OCI-LY3 (cell line): ENCODE data around the gene SCN8A.

Experiments
- EZH2phosphoT487 ChIP-seq: fragments of 200-600 bp; shearing (Covaris generic); IDR thresholded peaks from 2 replicates; pipeline ENCODE4 v1.6.1; 2018; ENCODE audit warnings: antibody characterized with exemption, mixed run types, low read depth
- TF ChIP-seq, protein P1 (sequence below): fragments of 200-600, 300-600 bp; sonication (generic); IDR thresholded peaks from 2 replicates; pipeline ENCODE4 v1.5.1; 2014; ENCODE audit warnings: antibody characterized with exemption, low read length, low read depth

GRCh38 chr12:51546097-51546496, 44.9 kb upstream of the SCN8A start:
- TF ChIP-seq, protein P1, sequence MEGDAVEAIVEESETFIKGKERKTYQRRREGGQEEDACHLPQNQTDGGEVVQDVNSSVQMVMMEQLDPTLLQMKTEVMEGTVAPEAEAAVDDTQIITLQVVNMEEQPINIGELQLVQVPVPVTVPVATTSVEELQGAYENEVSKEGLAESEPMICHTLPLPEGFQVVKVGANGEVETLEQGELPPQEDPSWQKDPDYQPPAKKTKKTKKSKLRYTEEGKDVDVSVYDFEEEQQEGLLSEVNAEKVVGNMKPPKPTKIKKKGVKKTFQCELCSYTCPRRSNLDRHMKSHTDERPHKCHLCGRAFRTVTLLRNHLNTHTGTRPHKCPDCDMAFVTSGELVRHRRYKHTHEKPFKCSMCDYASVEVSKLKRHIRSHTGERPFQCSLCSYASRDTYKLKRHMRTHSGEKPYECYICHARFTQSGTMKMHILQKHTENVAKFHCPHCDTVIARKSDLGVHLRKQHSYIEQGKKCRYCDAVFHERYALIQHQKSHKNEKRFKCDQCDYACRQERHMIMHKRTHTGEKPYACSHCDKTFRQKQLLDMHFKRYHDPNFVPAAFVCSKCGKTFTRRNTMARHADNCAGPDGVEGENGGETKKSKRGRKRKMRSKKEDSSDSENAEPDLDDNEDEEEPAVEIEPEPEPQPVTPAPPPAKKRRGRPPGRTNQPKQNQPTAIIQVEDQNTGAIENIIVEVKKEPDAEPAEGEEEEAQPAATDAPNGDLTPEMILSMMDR: no peak
- TF ChIP-seq EZH2phosphoT487: no peak
